Calu3 (cell line): ENCODE measurements around the gene ATP13A3. TPM values are rescaled to one million over a fixed set of nuclear protein-coding genes. Genes with fewer than 3 reads are reported as not detected.

Experiments
- BruUV-seq: library from RNA; stranded (reverse); fragments of 400-500 nt; replicated peaks from 2 replicates; lab custom pipeline; 2021; lab: Mats Ljungman, UMichigan
- CTCF ChIA-PET: fragments of 300-600 bp; sonication (Branson Sonifier 250); formaldehyde crosslinking; loops from one replicate; lab custom pipeline; 2022; ENCODE audit warnings: antibody characterized with exemption; lab: Charles Lee
- DNase-seq: peaks from one replicate; pipeline ENCODE4 v3.0.0; 2022
- H3K27ac Mint-ChIP-seq: one replicate; pipeline ENCODE4 v1.8.0; 2022; ENCODE audit warnings: mixed read lengths; ENCODE audit not compliant: unreplicated experiment
- H3K27me3 Mint-ChIP-seq: one replicate; pipeline ENCODE4 v1.8.0; 2022; ENCODE audit warnings: mixed read lengths; ENCODE audit not compliant: unreplicated experiment
- H3K36me3 Mint-ChIP-seq: one replicate; pipeline ENCODE4 v1.8.0; 2022; ENCODE audit warnings: mild to moderate bottlenecking, moderate library complexity, mixed read lengths; ENCODE audit not compliant: insufficient read depth, unreplicated experiment
- H3K4me1 Mint-ChIP-seq: one replicate; pipeline ENCODE4 v1.8.0; 2022; ENCODE audit warnings: mild to moderate bottlenecking, low read depth, mixed read lengths; ENCODE audit not compliant: unreplicated experiment
- H3K4me3 Mint-ChIP-seq: one replicate; pipeline ENCODE4 v1.8.0; 2022; ENCODE audit warnings: mild to moderate bottlenecking, low read depth, moderate library complexity, mixed read lengths; ENCODE audit not compliant: unreplicated experiment
- H3K9me3 Mint-ChIP-seq: one replicate; pipeline ENCODE4 v1.8.0; 2022; ENCODE audit warnings: low read depth, mixed read lengths; ENCODE audit not compliant: unreplicated experiment
- intact Hi-C: fragments of 100-400 bp; cut with micrococcal nuclease; formaldehyde crosslinking; loops from one replicate; pipeline ENCODE4 v1.10.0; 2022; ENCODE audit not compliant: unreplicated experiment
- total RNA-seq: library from RNA; stranded (reverse); gene quantifications from 2 replicates; pipeline ENCODE4 v1.2.3, GENCODE V29; 2022
- TF ChIP-seq, protein P1 (sequence below): fragments of 200-600 bp; IDR thresholded peaks from one replicate; pipeline ENCODE4 v1.8.0; 2022; ENCODE audit warnings: antibody characterized with exemption; ENCODE audit not compliant: unreplicated experiment

The ATP13A3 gene
- total RNA-seq, 1 experiment from 2014 or later = 229 TPM

DNA sequence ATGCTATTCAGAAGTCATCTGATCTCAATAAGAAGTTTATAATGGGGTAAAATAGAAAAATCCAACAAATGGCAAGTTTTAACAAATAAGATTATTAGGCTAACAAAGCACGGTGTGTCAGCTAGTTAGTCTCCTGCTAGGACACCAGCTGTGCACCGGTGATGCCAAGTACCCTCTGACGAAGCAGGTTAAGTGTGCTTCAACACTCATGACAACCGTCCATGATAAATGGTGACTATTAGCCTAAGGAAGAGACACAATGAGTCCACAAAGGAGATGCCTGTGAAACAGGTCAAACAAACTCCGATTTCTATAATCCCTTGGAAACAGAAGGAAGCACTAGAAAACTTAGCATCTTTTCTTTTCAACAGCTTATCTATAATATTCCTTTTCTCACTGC, 36.5 kb downstream of the ATP13A3 start:
- intact Hi-C loops = no loop called here
- no peak overlapping the region for H3K4me3 Mint-ChIP-seq
- no peak for DNase-seq
- no peaks in the 10 kb centered on the region for H3K27me3 Mint-ChIP-seq
- no TSS peak for BruUV-seq
- TF ChIP-seq, protein P1, sequence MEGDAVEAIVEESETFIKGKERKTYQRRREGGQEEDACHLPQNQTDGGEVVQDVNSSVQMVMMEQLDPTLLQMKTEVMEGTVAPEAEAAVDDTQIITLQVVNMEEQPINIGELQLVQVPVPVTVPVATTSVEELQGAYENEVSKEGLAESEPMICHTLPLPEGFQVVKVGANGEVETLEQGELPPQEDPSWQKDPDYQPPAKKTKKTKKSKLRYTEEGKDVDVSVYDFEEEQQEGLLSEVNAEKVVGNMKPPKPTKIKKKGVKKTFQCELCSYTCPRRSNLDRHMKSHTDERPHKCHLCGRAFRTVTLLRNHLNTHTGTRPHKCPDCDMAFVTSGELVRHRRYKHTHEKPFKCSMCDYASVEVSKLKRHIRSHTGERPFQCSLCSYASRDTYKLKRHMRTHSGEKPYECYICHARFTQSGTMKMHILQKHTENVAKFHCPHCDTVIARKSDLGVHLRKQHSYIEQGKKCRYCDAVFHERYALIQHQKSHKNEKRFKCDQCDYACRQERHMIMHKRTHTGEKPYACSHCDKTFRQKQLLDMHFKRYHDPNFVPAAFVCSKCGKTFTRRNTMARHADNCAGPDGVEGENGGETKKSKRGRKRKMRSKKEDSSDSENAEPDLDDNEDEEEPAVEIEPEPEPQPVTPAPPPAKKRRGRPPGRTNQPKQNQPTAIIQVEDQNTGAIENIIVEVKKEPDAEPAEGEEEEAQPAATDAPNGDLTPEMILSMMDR = no peak
- CTCF ChIA-PET = no interaction called here
- peaks cover 65% of the 10 kb centered on the region for H3K36me3 Mint-ChIP-seq
- no peaks in the 10 kb centered on the region for H3K9me3 Mint-ChIP-seq
- no peak overlapping the region for H3K27ac Mint-ChIP-seq
- H3K4me1 Mint-ChIP-seq = peaks cover 15% of the 10 kb centered on the region

DNA sequence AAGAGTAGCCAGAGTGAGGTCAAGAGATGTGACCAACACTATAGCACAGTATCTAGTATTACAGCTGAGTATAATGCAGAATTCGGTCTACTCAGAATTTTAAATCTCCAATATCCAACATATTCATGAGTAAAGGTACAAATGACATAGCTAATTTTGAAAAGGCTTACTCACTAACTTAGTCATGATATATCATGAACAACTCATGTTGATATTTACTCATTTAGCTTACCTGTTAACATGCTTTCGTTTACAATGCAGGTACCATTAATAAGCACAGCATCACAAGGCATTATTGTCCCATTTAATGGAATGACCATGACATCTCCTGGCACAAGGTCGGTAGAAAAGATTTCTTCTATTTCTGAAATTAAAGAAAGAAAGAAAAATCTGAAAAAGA, 36.9 kb downstream of the ATP13A3 start:
- H3K4me3 Mint-ChIP-seq = no peak overlapping the region
- no TSS peak for BruUV-seq
- peaks cover 70% of the 10 kb centered on the region for H3K36me3 Mint-ChIP-seq
- no peaks in the 10 kb centered on the region for H3K27me3 Mint-ChIP-seq
- peaks cover 15% of the 10 kb centered on the region for H3K4me1 Mint-ChIP-seq
- H3K27ac Mint-ChIP-seq = no peak overlapping the region
- DNase-seq = no peak
- CTCF ChIA-PET = no interaction called here
- intact Hi-C loops = no loop called here
- H3K9me3 Mint-ChIP-seq = no peaks in the 10 kb centered on the region
- TF ChIP-seq, protein P1 = no peak

DNA sequence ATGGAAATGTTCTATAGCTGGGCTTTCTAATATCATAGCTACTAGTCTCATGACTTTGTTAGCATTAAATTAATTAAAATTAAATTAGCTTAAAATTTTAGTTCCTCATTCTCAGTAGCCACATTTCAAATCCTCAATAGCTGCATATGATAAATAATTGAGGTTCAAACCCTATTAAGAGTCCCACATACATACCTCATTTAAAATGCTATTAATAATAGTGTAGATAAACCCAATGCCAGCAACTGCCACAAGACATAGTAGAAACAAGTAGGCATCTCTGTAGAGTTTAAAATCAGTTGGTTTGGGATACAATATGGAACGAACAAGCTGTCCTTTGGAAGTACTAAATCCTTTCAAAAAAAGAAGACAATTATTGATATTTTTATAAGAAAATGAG, 39.1 kb downstream of the ATP13A3 start:
- Mint-ChIP-seq H3K27me3 (no peaks in the 10 kb centered on the region), H3K4me1 (peaks cover 15% of the 10 kb centered on the region), H3K4me3 (no peak overlapping the region), H3K27ac (no peak overlapping the region), H3K9me3 (no peaks in the 10 kb centered on the region), H3K36me3 (peaks cover 74% of the 10 kb centered on the region)
- BruUV-seq = no TSS peak
- CTCF ChIA-PET = interaction anchor here (0.6 to 1.8 kb wide), 14 partner anchors 15 to 863 kb away, joined by 3 to 23 read pairs (median 4); partner anchors contain the start of gene TMEM44
- no peak for DNase-seq
- intact Hi-C loops = no loop called here
- TF ChIP-seq, protein P1 = no peak

DNA sequence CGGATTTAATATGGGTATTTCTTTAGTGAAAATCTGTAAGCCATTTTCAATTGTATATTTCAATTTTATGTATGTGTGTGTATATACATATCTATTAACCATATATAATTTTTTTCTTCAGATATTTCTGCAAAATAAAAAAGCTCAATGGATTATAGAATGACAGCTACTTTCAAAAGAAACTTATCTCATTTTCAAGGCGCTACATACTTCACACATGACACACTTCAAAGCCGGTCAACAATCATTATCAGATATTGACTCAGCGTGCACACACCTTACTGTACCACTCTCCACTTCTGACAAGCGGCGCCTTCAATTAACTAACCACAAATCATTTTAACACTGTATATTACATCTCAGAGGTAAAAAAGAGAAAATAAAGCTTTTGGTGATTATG, 39.6 kb downstream of the ATP13A3 start:
- Mint-ChIP-seq H3K9me3 (no peaks in the 10 kb centered on the region), H3K36me3 (peaks cover 75% of the 10 kb centered on the region), H3K4me3 (no peak overlapping the region), H3K4me1 (peaks cover 15% of the 10 kb centered on the region), H3K27me3 (no peaks in the 10 kb centered on the region), H3K27ac (no peak overlapping the region)
- CTCF ChIA-PET = interaction anchor here (0.6 to 1.8 kb wide), 16 partner anchors 16 to 863 kb away, joined by 3 to 23 read pairs (median 4); partner anchors contain the start of gene TMEM44
- intact Hi-C loops = no loop called here
- peak; percentile 58 for DNase-seq
- TF ChIP-seq, protein P1 = no peak
- no TSS peak for BruUV-seq
